ENCODE data around the gene TBC1D22A.

TBC1D22A gene, protein sequence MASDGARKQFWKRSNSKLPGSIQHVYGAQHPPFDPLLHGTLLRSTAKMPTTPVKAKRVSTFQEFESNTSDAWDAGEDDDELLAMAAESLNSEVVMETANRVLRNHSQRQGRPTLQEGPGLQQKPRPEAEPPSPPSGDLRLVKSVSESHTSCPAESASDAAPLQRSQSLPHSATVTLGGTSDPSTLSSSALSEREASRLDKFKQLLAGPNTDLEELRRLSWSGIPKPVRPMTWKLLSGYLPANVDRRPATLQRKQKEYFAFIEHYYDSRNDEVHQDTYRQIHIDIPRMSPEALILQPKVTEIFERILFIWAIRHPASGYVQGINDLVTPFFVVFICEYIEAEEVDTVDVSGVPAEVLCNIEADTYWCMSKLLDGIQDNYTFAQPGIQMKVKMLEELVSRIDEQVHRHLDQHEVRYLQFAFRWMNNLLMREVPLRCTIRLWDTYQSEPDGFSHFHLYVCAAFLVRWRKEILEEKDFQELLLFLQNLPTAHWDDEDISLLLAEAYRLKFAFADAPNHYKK

DNA sequence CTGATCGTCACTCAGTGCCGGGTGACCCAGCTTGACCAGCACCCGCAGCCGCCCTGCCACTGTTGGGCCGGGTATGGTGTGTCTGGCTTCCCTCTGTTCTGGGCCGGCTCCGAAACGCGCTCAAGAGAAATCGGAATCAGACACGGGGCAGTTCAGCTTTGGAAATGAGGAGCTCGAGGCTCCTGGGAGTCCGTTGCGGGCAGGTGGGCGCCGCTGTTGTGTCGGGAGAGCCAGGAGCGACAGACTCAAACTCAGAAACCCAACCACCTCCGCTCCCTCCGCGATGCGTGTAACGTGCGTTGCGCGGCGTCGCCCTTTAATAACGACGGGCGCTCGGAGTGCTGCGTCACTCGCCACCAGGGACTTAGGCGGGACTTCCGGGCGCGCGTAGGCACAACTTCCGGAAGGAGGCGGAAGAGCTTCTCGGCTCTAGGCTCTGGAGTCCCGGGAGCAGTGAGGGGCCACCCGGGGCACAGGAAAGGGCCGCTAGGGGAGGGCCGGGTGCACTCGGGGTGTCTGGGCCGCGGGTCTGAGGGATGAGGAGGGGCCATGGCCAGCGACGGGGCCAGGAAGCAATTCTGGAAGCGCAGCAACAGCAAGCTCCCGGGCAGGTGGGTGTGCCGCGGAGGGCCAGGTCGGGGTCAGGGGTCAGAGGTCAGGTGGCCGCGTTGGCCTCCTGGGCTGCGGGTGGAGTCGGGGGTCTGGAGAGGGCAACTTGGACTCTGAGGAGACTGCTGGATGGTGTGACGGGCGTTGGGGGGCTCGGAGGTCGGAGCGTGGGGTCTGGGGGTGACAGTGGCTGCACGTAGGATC lies at the start of gene TBC1D22A:
TSS of gene TBC1D22A (plus strand) at position 413 of the 813 bp plus-strand sequence. CDS start at position 550, 137 bp downstream.
- Histone ChIP-seq H3K27ac (peak within 1 kb of the TSS; percentile 84), H3K27me3 (replicated peaks) (no peaks in the 10 kb centered on the region), H3K36me3 (replicated peaks) (no peaks in the 10 kb centered on the region), H3K4me3 (ENCODE audit: low read depth, low read length) (peak within 1 kb of the TSS; percentile 100)
- DNase-seq = peak; percentile 87
- in situ Hi-C loops (cut with HindIII; ENCODE audit: low pct_ligation_motif_present, low sequenced_read_pairs) = no loop called here
- TF ChIP-seq, protein P1, sequence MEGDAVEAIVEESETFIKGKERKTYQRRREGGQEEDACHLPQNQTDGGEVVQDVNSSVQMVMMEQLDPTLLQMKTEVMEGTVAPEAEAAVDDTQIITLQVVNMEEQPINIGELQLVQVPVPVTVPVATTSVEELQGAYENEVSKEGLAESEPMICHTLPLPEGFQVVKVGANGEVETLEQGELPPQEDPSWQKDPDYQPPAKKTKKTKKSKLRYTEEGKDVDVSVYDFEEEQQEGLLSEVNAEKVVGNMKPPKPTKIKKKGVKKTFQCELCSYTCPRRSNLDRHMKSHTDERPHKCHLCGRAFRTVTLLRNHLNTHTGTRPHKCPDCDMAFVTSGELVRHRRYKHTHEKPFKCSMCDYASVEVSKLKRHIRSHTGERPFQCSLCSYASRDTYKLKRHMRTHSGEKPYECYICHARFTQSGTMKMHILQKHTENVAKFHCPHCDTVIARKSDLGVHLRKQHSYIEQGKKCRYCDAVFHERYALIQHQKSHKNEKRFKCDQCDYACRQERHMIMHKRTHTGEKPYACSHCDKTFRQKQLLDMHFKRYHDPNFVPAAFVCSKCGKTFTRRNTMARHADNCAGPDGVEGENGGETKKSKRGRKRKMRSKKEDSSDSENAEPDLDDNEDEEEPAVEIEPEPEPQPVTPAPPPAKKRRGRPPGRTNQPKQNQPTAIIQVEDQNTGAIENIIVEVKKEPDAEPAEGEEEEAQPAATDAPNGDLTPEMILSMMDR (IDR thresholded peaks at IDR 0.05; ENCODE audit: low read depth, low read length, missing control alignments) = no peak

DNA sequence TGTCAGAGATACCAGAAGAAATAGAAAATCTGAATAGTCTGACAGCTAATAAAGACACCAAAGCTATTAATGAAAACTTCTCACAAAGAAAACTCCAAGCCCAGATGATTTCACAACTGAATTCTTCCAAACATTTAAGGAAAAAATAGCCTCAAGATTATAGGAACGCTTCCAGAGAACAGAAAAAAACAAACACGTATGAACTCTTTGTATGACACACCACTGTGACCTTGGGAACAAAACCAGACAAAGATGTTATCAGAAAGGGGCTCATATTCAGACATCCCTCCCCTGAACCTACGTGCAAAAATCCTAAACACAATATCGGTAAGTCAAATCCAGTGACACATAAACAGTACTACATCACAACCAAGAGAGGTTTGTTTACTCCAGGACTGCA lies 47.9 kb upstream of the TBC1D22A start:
- in situ Hi-C loops (cut with HindIII; ENCODE audit: low pct_ligation_motif_present, low sequenced_read_pairs) = no loop called here
- H3K4me3 ChIP-seq (ENCODE audit: low read depth, low read length) = no peak overlapping the region
- no peak for DNase-seq
- peaks cover 39% of the 10 kb centered on the region for H3K36me3 ChIP-seq (replicated peaks)
- TF ChIP-seq, protein P1 (IDR thresholded peaks at IDR 0.05; ENCODE audit: low read depth, low read length, missing control alignments) = no peak
- no peak overlapping the region for H3K27ac ChIP-seq
- H3K27me3 ChIP-seq (replicated peaks) = no peaks in the 10 kb centered on the region

DNA sequence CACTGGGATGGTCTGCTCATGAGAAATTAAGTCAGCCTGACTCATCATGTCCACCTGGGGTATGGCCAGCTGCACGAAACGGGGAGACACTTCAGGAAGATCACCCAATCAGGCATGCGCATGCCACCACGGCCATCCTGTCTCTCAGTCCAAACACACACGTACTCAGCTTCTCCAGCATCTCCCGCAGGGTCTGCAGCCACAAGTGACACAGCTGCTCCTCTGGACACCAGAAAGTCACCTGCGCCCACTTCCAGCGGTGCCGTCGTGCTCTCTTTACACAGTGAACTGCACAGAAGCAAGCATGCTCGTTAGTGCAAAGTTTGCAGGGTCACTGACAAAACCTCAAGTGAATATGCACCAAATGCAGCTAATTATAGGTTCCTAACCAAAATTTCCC lies 42.5 kb upstream of the TBC1D22A start:
- TF ChIP-seq, protein P1 (IDR thresholded peaks at IDR 0.05; ENCODE audit: low read depth, low read length, missing control alignments) = no peak
- Histone ChIP-seq H3K36me3 (replicated peaks) (peaks cover 32% of the 10 kb centered on the region), H3K27me3 (replicated peaks) (no peaks in the 10 kb centered on the region), H3K27ac (no peak overlapping the region), H3K4me3 (ENCODE audit: low read depth, low read length) (no peak overlapping the region)
- no peak for DNase-seq
- in situ Hi-C loops (cut with HindIII; ENCODE audit: low pct_ligation_motif_present, low sequenced_read_pairs) = no loop called here

DNA sequence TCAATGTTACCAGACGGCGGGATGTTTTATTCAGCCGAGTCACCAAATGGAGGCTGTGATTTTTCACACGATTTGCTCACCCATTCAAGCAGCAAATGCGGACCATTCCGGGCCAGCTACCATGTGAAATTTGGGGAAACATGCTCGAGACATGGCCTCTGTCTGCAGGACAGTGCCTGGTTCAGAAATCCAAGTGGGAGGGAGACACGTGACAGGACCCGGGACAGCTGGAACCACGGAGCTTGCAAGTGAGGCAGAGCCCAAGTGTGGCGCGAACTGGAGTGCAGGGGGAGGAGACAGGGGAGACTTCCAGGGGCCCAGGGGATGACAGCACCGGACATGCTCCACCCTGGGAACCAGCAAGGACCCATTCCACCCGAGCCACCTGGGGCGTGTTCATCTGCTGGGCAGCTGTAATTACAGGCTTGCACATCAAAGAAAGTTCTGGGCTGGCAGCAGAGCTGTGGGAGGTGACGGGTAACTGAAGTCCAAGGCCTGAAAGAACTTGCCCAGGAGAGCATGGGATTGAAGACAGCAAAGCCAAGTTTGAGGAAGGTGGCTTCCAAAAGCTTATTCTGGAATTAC lies 40.9 kb upstream of the TBC1D22A start:
- H3K27ac ChIP-seq = no peak overlapping the region
- H3K36me3 ChIP-seq (replicated peaks) = peaks cover 29% of the 10 kb centered on the region
- TF ChIP-seq, protein P1 (IDR thresholded peaks at IDR 0.05; ENCODE audit: low read depth, low read length, missing control alignments) = no peak
- H3K27me3 ChIP-seq (replicated peaks) = no peaks in the 10 kb centered on the region
- no peak for DNase-seq
- no peak overlapping the region for H3K4me3 ChIP-seq (ENCODE audit: low read depth, low read length)
- in situ Hi-C loops (cut with HindIII; ENCODE audit: low pct_ligation_motif_present, low sequenced_read_pairs) = no loop called here

DNA sequence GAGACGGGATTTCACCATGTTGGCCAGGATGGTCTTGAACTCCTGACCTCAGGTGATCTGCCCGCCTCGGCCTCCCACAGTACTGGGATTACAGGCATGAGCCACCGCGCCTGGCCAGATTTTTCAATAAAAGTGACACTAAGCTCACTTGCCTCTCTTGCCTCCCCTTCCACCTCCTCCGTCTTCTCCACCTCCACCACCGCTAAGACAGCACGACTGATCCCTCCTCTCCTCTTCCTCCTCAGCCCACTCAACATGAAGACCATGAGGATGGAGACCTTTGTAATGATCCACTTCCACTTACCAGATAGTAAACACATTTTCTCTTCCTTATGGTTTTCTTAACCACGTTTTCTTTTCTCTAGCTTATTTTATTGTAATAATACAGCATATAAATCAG lies 38.6 kb upstream of the TBC1D22A start:
- TF ChIP-seq, protein P1 (IDR thresholded peaks at IDR 0.05; ENCODE audit: low read depth, low read length, missing control alignments) = no peak
- in situ Hi-C loops (cut with HindIII; ENCODE audit: low pct_ligation_motif_present, low sequenced_read_pairs) = no loop called here
- Histone ChIP-seq H3K27me3 (replicated peaks) (no peaks in the 10 kb centered on the region), H3K4me3 (ENCODE audit: low read depth, low read length) (no peak overlapping the region), H3K36me3 (replicated peaks) (peaks cover 15% of the 10 kb centered on the region), H3K27ac (no peak overlapping the region)
- DNase-seq = no peak
